ENCODE data around the gene PDCD6IP. TPM values are rescaled to one million over a fixed set of nuclear protein-coding genes. Genes with fewer than 3 reads are reported as not detected.

The PDCD6IP gene
- total and polyA plus RNA-seq, 3 donors from 2014 or later: 160 to 378 (median 305) TPM

GRCh38 chr3:33803894-33804526 is 5.6 kb downstream of the PDCD6IP start:
- Histone ChIP-seq H3K27me3 (no peaks in the 10 kb centered on the region), H3K4me1 (peaks cover 12% of the 10 kb centered on the region), H3K9me3 (no peaks in the 10 kb centered on the region), H3K36me3 (ENCODE audit: low read depth, missing control alignments) (no peaks in the 10 kb centered on the region), H3K4me3 (no peak overlapping the region), H3K27ac (no peak overlapping the region)
- 83 to 85% methylated on average over 6 of the region's 6 CpGs for WGBS, 2 donors
- DNase-seq: no peak
- intact Hi-C loops (cut with DNase I; ENCODE audit: low total_unique reads): no loop called here
- no peak for TF ChIP-seq CTCF (IDR thresholded peaks at IDR 0.05)

- Histone ChIP-seq H3K4me1 (peaks cover 22% of the 10 kb centered on the region), H3K4me3 (no peak overlapping the region), H3K27me3 (no peaks in the 10 kb centered on the region), H3K36me3 (ENCODE audit: low read depth, missing control alignments) (no peaks in the 10 kb centered on the region), H3K27ac (no peak overlapping the region), H3K9me3 (no peaks in the 10 kb centered on the region)
- 79 to 82% methylated on average over 2 of the region's 2 CpGs for WGBS, 2 donors
- intact Hi-C loops (cut with DNase I; ENCODE audit: low total_unique reads): no loop called here
- TF ChIP-seq CTCF (IDR thresholded peaks at IDR 0.05) (no peak), POLR2A (IDR thresholded peaks at IDR 0.05) (no peak)
- no peak for DNase-seq
These were observed 8.8 kb downstream of the PDCD6IP start for GRCh38 chr3:33807191-33807590.

GRCh38 chr3:33808559-33808958 is 10.1 kb downstream of the PDCD6IP start:
- H3K4me3 ChIP-seq: no peak overlapping the region
- WGBS, 2 donors: 91 to 99% methylated on average over 5 of the region's 5 CpGs
- DNase-seq: no peak
- intact Hi-C loops (cut with DNase I; ENCODE audit: low total_unique reads): no loop called here
- no peaks in the 10 kb centered on the region for H3K36me3 ChIP-seq (ENCODE audit: low read depth, missing control alignments)
- H3K27me3 ChIP-seq: no peaks in the 10 kb centered on the region
- H3K4me1 ChIP-seq: peaks cover 22% of the 10 kb centered on the region
- H3K27ac ChIP-seq: no peak overlapping the region
- TF ChIP-seq CTCF (IDR thresholded peaks at IDR 0.05) (no peak), POLR2A (IDR thresholded peaks at IDR 0.05) (no peak)
- no peaks in the 10 kb centered on the region for H3K9me3 ChIP-seq

- H3K9me3 ChIP-seq: no peaks in the 10 kb centered on the region
- H3K4me3 ChIP-seq: no peak overlapping the region
- no peaks in the 10 kb centered on the region for H3K27me3 ChIP-seq
- no peak for DNase-seq
- intact Hi-C loops (cut with DNase I; ENCODE audit: low total_unique reads): no loop called here
- H3K36me3 ChIP-seq (ENCODE audit: low read depth, missing control alignments): no peaks in the 10 kb centered on the region
- WGBS, 2 donors: 46 to 50% methylated on average over 1 of the region's 1 CpG
- peaks cover 22% of the 10 kb centered on the region for H3K4me1 ChIP-seq
- H3K27ac ChIP-seq: no peak overlapping the region
- TF ChIP-seq CTCF (IDR thresholded peaks at IDR 0.05): no peak
- no peak for TF ChIP-seq POLR2A (IDR thresholded peaks at IDR 0.05)
These were observed 12.1 kb downstream of the PDCD6IP start for GRCh38 chr3:33810545-33810944.

- WGBS, 2 donors: 93 to 98% methylated on average over 4 of the region's 4 CpGs
These were observed 23.6 kb downstream of the PDCD6IP start for GRCh38 chr3:33821989-33822388.

More at GRCh38 chr3:33821989-33822388, 23.6 kb downstream of the PDCD6IP start:
- no peaks in the 10 kb centered on the region for H3K36me3 ChIP-seq (ENCODE audit: low read depth, missing control alignments)
- no peak overlapping the region for H3K27ac ChIP-seq
- H3K4me1 ChIP-seq: no peaks in the 10 kb centered on the region
- H3K4me3 ChIP-seq: no peak overlapping the region
- intact Hi-C loops (cut with DNase I; ENCODE audit: low total_unique reads): no loop called here
- TF ChIP-seq CTCF (IDR thresholded peaks at IDR 0.05) (no peak), POLR2A (IDR thresholded peaks at IDR 0.05) (no peak)
- no peak for DNase-seq
- H3K27me3 ChIP-seq: no peaks in the 10 kb centered on the region
- no peaks in the 10 kb centered on the region for H3K9me3 ChIP-seq

Measured in testis (tissue), 3 donors.